Astrocyte of the cerebellum (primary cell): Measurements from ENCODE around the gene RPL38.

Source experiments
- DNase-seq: peaks from one replicate; pipeline ENCODE4 v3.0.0-alpha.2; 2011; ENCODE audit warnings: low read depth
- H3K4me3 ChIP-seq: 2 replicates; pipeline ENCODE4 v1.5.1; 2011; ENCODE audit warnings: mild to moderate bottlenecking, low read depth, low read length, moderate library complexity
- in situ Hi-C: cut with HindIII; loops from 2 replicates; pipeline ENCODE4 v1.10.0; 2017; ENCODE audit warnings: low sequenced_read_pairs
- TF ChIP-seq, protein P1 (sequence below): IDR thresholded peaks from 2 replicates; pipeline ENCODE4 v1.5.1; 2012; ENCODE audit warnings: low read length, low read depth, moderate library complexity, mild to moderate bottlenecking; ENCODE audit errors: missing control alignments

Gene RPL38

GRCh38 chr17:74190807-74191406, 12.6 kb upstream of the RPL38 start:
- in situ Hi-C loops = loop anchor here (25.0 kb wide), 1 partner anchor 779 kb away; no protein-coding TSS in a partner anchor
- H3K4me3 ChIP-seq = no peak overlapping the region
- TF ChIP-seq, protein P1, sequence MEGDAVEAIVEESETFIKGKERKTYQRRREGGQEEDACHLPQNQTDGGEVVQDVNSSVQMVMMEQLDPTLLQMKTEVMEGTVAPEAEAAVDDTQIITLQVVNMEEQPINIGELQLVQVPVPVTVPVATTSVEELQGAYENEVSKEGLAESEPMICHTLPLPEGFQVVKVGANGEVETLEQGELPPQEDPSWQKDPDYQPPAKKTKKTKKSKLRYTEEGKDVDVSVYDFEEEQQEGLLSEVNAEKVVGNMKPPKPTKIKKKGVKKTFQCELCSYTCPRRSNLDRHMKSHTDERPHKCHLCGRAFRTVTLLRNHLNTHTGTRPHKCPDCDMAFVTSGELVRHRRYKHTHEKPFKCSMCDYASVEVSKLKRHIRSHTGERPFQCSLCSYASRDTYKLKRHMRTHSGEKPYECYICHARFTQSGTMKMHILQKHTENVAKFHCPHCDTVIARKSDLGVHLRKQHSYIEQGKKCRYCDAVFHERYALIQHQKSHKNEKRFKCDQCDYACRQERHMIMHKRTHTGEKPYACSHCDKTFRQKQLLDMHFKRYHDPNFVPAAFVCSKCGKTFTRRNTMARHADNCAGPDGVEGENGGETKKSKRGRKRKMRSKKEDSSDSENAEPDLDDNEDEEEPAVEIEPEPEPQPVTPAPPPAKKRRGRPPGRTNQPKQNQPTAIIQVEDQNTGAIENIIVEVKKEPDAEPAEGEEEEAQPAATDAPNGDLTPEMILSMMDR = no peak
- no peak for DNase-seq

DNA sequence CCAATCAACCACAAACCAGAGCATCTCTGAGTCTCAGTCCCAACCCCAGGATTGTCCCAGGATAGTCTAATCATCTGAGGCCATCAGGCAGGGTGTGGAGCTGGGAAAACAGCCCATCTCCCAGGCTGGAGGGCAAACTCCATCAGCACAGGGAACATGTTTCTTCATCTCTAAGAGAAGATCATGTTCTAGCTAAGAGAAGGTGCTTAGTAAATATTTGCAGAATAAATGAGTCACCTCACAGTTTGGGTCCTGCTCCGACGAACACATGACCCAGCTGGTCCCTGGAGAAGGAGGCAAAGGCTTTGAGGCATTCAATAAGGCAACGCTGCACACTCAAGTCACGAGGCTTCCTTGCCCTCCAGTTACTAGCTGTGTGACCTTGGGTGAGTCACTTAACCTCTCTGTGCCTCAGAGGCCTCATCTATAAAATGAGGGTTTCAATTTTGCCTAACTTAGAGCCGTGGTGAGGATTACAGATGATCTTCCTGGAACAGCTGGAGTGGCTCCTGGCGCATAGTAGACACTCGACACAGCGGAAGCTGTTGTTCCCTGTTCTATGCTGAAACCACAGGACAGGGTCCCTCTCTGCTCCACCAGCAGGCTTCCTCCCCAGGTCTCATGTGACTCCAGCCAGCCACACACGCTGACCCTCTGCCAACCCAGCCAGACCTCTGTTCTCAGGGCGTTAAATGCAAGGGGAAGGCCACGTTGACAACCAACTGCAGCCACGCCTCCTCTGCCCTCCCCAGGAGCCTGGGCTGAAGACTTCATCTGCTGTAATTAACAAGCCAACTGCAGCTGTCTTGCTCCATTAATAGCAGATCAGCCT, 10.3 kb upstream of the RPL38 start:
- DNase-seq = no peak
- no peak overlapping the region for H3K4me3 ChIP-seq
- in situ Hi-C loops = loop anchor here (25.0 kb wide), 1 partner anchor 781 kb away; no protein-coding TSS in a partner anchor
- TF ChIP-seq, protein P1 = no peak

DNA sequence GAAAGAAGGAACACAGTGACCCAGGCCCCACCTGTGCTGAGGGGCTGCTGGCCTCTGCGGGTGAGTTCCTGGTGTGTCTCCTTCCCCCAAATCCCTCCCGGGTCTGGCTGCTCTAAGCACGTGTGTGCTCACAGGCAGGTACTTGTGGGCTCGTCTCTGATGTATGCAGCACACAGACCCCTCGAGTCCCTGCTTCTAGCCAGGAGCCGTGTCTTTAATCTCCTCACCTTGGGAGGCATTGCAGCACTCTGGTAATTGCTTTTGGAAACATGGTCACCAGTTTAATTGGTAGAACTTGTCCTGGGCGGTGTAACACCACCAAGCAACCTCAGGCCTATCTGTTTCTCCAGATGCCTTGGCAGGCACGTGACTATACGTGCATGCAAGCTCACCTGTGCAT, 8.8 kb upstream of the RPL38 start:
- no peak overlapping the region for H3K4me3 ChIP-seq
- TF ChIP-seq, protein P1 = no peak
- in situ Hi-C loops = loop anchor here (25.0 kb wide), 1 partner anchor 782 kb away; no protein-coding TSS in a partner anchor
- DNase-seq = no peak

DNA sequence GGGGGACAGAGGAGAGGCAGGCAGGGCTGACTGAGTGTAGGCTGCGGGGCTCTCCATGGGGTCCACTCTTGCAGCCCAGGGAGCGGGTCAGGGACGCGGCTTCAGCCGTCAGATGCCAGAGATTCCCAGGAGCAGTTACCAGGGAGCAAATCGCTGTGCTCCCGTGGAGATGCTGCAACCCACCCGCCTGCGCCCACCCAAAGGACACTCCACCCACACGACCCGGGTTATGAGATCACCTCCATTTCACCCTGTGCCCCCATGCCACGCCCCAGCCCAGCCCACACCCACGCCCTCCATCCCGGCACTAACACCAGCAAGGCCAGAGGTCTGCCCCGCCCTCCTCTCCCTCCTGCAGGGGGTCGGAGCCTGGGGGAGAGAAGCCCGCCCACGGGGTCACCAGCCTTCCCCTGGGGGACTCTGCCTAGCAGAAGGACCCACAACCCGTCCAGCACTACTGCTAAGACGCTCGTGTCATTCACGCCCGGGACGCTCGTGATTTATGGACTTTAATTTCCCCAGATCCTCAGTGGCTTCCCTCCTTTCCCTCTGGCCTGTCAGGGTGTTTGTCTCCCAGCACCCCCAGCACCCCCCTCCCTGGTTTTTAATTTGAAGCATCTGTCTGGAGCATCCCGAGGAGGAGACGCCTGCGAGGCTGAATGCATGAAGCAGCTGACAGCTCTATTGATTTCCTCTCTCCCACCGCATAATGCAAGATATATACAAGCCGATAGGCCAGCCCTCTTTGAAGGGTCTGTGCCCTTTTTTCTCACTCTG, 6.7 kb upstream of the RPL38 start:
- in situ Hi-C loops = loop anchor here (25.0 kb wide), 1 partner anchor 784 kb away; no protein-coding TSS in a partner anchor
- TF ChIP-seq, protein P1 = no peak
- no peak overlapping the region for H3K4me3 ChIP-seq
- DNase-seq = no peak

DNA sequence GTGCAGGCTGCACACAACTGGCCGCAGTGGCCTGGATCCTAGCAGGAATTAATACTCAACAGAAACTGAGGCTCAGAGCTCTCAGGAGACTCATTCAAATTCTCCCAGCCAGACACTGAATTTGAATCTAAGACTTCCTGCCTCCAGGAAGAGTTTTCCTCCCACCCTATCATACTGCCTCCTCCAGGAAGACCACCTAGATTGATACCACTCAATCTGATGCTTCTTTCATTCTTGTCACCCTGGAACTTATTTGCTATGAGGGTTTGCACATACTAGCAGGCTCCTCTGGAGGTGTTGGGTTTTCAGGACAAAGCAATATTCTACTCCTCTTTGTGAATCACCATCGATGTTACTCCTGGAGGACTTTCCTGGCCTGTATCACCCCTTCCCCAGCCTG, 5.7 kb upstream of the RPL38 start:
- DNase-seq = no peak
- H3K4me3 ChIP-seq = no peak overlapping the region
- in situ Hi-C loops = loop anchor here (25.0 kb wide), 1 partner anchor 786 kb away; no protein-coding TSS in a partner anchor
- TF ChIP-seq, protein P1 = no peak

- in situ Hi-C loops = loop anchor here (25.0 kb wide), 1 partner anchor 786 kb away; no protein-coding TSS in a partner anchor
- TF ChIP-seq, protein P1 = no peak
- no peak for DNase-seq
- no peak overlapping the region for H3K4me3 ChIP-seq
These were observed 4.8 kb upstream of the RPL38 start for GRCh38 chr17:74198694-74199093.
